Muscle of leg (tissue), 11 donors: ENCODE results near the gene AGBL1. TPM values are rescaled to one million over a fixed set of nuclear protein-coding genes. Genes with fewer than 3 reads are reported as not detected.

Experiments used
- DNase-seq: peaks from one replicate; pipeline ENCODE4 v3.0.0; 2013
- H3K27ac ChIP-seq: one replicate; pipeline ENCODE4 v1.5.1; 2013; ENCODE audit warnings: mild to moderate bottlenecking, low read length, control low read depth
- H3K27me3 ChIP-seq: one replicate; pipeline ENCODE4 v1.6.1; 2013; ENCODE audit warnings: low read length; ENCODE audit not compliant: control insufficient read depth, insufficient read depth
- H3K36me3 ChIP-seq: one replicate; pipeline ENCODE4 v1.6.1; 2013; ENCODE audit warnings: low read length; ENCODE audit not compliant: control insufficient read depth, insufficient read depth
- H3K4me1 ChIP-seq: one replicate; pipeline ENCODE4 v1.6.1; 2013; ENCODE audit warnings: low read length; ENCODE audit not compliant: control insufficient read depth, insufficient read depth
- H3K4me3 ChIP-seq: one replicate; pipeline ENCODE4 v1.5.1; 2013; ENCODE audit warnings: low read length, control low read depth
- H3K9me3 ChIP-seq: replicated peaks from 2 replicates; pipeline ENCODE4 v1.6.1; 2013; ENCODE audit warnings: low read depth, low read length; ENCODE audit not compliant: control insufficient read depth
- WGBS: methylation state at CpG from one replicate; pipeline ENCODE4 v1.1.5; 2013; ENCODE audit warnings: missing lambda C conversion rate; ENCODE audit not compliant: insufficient coverage; 5-methylcytosine and 5-hydroxymethylcytosine counted together
- polyA plus RNA-seq, 8 donors: library from polyadenylated mRNA; unstranded; fragments of 120-200 nt; gene quantifications; one replicate each; pipeline versions ENCODE4 v1.2.1 to v1.2.3, GENCODE V29; 2013; ENCODE audit warnings: inconsistent platforms in 1 of 8, low replicate concordance in 1 of 8; ENCODE audit not compliant: insufficient read length in 8 of 8, insufficient read depth in 1 of 8
- total RNA-seq: library from RNA; stranded (reverse); fragments of 120-200 nt; gene quantifications from one replicate; pipeline ENCODE4 v1.2.4, GENCODE V29; 2013

Gene AGBL1
- total and polyA plus RNA-seq, 9 donors, result 6.0 to 18.1 (median 7.9) TPM

DNA sequence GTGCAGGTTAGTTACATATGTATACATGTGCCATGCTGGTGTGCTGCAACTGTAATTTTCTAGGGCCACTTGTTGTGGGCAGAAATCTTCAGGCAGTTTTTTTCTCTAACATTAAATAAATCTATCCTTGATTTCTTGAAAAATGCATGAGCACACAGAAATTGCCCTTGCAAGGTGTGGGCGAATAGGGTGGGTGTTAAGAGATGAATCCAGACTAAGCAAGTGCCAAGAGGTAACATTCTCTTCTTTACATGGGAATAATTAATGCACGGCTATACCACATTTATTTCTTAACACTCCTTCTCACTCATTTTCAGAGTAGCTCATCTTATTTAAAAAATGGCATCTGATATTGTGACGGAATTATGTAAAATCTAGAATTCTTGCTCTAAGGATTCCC lies 719.6 kb downstream of the AGBL1 start:
- Histone ChIP-seq H3K4me1 (no peaks in the 10 kb centered on the region), H3K4me3 (no peak overlapping the region)
- no CpG with 5 or more reads among the region's 3 CpGs for WGBS

GRCh38 chr15:86802244-86802643 lies 722.6 kb downstream of the AGBL1 start:
- H3K4me1 ChIP-seq, result no peaks in the 10 kb centered on the region
- no peaks in the 10 kb centered on the region for H3K9me3 ChIP-seq
- no peak overlapping the region for H3K4me3 ChIP-seq
- no peak overlapping the region for H3K27ac ChIP-seq
- no CpG with 5 or more reads among the region's 3 CpGs for WGBS
- no peaks in the 10 kb centered on the region for H3K36me3 ChIP-seq
- no peaks in the 10 kb centered on the region for H3K27me3 ChIP-seq
- DNase-seq, result no peak

More for the DNA sequence above, 719.6 kb downstream of the AGBL1 start:
- no peak for DNase-seq
- H3K9me3 ChIP-seq, result no peaks in the 10 kb centered on the region
- H3K27me3 ChIP-seq, result no peaks in the 10 kb centered on the region
- no peaks in the 10 kb centered on the region for H3K36me3 ChIP-seq
- H3K27ac ChIP-seq, result no peak overlapping the region

DNA sequence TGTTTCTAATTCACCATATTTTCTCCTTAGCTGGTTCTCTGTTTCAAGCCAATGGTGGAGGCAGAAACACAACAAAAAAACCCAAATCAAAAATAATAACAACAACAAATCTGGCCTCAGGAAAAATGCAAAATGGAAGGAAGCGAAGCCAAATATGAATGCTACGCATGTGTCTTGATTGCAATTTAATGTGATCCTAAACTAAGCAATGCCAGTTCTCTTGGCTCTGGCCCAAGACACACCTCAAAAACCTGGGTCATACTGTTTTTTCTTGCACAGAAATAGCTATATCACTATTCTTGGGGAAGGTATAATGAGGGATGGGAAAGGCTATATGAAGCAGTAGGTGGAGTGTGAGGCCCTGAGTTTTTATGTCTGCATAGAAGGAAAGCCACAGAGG lies 724.7 kb downstream of the AGBL1 start:
- no peak for DNase-seq
- Histone ChIP-seq H3K4me1 (no peaks in the 10 kb centered on the region), H3K27me3 (no peaks in the 10 kb centered on the region), H3K27ac (no peak overlapping the region), H3K36me3 (no peaks in the 10 kb centered on the region), H3K9me3 (no peaks in the 10 kb centered on the region), H3K4me3 (no peak overlapping the region)
- WGBS, result no CpG with 5 or more reads among the region's 2 CpGs

DNA sequence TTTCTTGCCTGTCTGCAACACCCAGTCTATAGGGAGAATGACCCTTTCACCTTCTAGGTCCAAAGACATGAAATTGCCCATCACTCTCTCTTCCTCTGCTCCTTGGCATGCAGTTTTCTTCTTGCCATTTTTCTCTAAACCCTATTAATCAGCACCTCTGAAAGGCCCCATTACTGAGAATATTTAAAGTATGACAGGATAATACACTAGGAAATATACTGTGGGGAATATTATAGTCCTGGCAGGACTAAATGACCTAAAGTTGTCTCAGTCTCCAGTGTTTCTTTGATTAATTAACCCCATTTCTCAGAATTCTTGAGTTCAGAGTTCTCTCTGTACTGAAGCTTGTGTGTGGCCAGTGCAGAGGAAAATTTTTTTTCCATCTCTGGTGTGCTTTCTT lies 730.7 kb downstream of the AGBL1 start:
- H3K4me3 ChIP-seq, result no peak overlapping the region
- no peak for DNase-seq
- H3K36me3 ChIP-seq, result no peaks in the 10 kb centered on the region
- H3K27me3 ChIP-seq, result no peaks in the 10 kb centered on the region
- H3K4me1 ChIP-seq, result no peaks in the 10 kb centered on the region
- H3K27ac ChIP-seq, result no peak overlapping the region
- no peaks in the 10 kb centered on the region for H3K9me3 ChIP-seq

DNA sequence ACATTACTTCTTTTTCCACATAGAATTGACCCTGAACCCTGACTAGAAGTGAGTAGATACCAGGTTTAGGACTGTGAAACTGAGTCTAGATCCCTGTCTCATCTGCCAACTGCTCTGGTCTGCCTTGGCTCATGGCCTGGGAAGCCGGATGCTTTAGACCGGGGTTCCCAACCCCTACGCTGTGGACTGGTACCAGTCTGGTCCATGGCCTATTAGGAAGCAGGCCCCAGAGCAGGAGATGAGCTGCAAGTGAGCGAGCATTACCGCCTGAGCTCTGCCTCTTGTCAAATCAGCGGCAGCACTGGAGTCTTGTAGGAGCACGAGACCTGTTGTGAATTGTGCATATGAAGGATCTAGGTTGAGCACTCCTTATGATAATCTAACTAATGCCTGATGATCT lies 734.2 kb downstream of the AGBL1 start:
- Histone ChIP-seq H3K27ac (no peak overlapping the region), H3K27me3 (no peaks in the 10 kb centered on the region), H3K4me3 (no peak overlapping the region), H3K4me1 (no peaks in the 10 kb centered on the region), H3K9me3 (no peaks in the 10 kb centered on the region), H3K36me3 (no peaks in the 10 kb centered on the region)
- no peak for DNase-seq
- WGBS, result 91% methylated on average over 5 of the region's 7 CpGs

- no peak overlapping the region for H3K4me3 ChIP-seq
- no peak for DNase-seq
- no peak overlapping the region for H3K27ac ChIP-seq
- no peaks in the 10 kb centered on the region for H3K36me3 ChIP-seq
- H3K4me1 ChIP-seq, result no peaks in the 10 kb centered on the region
- H3K9me3 ChIP-seq, result peaks cover 3% of the 10 kb centered on the region
- WGBS, result no CpG with 5 or more reads among the region's 1 CpG
- no peaks in the 10 kb centered on the region for H3K27me3 ChIP-seq
Observed at GRCh38 chr15:86829245-86829644, 749.6 kb downstream of the AGBL1 start.

GRCh38 chr15:86830304-86830703 lies 750.6 kb downstream of the AGBL1 start:
- no CpG with 5 or more reads among the region's 1 CpG for WGBS
- H3K36me3 ChIP-seq, result no peaks in the 10 kb centered on the region
- no peaks in the 10 kb centered on the region for H3K4me1 ChIP-seq
- H3K27me3 ChIP-seq, result no peaks in the 10 kb centered on the region
- no peak for DNase-seq
- no peak overlapping the region for H3K4me3 ChIP-seq
- no peaks in the 10 kb centered on the region for H3K9me3 ChIP-seq
- no peak overlapping the region for H3K27ac ChIP-seq

DNA sequence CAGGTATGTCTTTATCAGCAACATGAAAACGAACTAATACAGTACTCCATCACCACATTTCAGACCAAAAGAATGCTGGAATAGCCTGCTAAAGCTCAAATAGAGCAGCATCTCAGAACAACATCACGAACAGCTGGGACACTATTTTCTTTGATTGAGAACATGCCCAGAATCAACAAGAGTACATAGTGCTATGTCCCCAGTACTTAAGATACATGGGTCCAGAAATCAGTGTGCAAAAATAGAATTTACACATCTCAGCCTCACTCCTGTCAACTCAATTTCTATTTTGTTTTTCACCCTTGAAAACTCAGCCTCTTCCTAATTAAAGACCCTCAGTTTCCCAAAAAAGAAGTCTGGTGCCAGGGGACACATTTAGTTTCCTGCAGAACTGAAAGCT lies 753.9 kb downstream of the AGBL1 start:
- Histone ChIP-seq H3K27ac (no peak overlapping the region), H3K4me3 (no peak overlapping the region), H3K4me1 (no peaks in the 10 kb centered on the region), H3K36me3 (no peaks in the 10 kb centered on the region), H3K27me3 (no peaks in the 10 kb centered on the region), H3K9me3 (no peaks in the 10 kb centered on the region)
- WGBS, result 71% methylated on average over 2 of the region's 2 CpGs
- no peak for DNase-seq

DNA sequence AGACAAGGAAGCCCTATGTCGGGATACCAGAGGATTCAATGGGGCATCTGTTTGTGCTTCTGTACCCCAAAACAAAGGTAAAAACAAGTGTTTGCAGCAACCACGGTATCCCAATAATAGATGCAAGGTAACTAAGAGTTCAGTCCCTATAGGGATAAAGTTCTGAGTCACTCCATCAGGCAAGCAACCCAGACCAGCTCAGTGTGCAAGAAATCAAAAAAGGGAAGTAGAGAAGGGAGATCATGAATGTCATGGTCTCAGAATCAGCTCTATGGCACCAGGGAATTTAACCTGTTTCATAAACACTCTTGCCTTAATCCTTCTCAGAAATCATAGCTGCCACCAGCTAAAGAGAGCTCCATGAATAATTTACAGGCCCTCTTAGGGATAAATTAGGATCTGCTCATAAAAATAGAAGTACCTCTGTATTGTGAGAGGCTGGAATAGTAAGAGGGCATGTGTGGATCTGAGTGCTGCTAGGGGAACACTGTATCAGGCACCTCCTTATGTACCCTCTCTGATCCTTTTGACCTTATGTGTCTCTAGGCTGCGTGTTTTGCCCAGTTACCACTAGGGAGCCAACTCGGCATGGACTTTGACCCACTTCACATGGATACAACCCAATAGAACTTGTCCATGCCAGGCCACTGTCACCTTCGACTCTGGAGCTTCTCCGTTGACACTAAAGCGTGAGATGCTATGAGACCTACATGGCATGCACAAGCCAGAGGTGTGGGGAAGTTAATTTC lies 754.6 kb downstream of the AGBL1 start:
- Histone ChIP-seq H3K4me3 (no peak overlapping the region), H3K27ac (no peak overlapping the region)

DNA sequence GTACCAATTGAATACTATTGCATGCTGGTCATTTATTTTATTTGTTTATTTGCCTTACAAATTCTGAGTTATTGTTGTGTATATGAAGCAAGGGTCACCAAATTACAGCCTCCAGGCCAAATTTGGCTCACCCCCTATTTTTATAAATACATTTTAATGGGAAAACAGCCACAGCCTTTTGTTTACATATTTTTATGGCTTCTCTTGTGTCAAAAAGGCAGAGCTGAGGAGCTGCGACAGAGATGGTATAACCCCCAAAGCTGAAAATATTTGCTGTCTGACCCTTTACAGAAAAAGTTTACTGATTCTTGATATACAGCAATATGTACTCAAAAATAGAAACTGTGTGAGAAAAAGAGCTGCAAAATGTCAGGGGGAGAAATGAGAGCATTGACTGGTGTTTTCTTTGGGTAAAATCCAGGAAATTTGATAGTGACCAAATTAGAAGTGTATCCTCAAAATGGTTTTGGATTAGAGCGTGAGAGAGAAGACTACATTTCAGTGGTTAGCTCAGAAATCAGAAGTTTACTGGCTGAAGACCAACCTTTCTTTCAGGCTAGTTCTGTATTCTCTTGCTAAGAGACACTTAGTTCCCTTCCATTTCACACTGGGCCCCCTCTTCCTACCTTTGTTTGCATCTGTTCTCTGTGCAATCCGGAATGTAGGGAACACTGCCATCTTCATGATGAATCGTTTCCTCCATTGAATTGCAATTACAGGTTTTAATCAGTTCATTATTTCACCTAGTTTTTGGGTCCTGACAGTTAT lies 757.8 kb downstream of the AGBL1 start:
- DNase-seq, result peak; percentile 89
- no peaks in the 10 kb centered on the region for H3K4me1 ChIP-seq

More for the DNA sequence above, 754.6 kb downstream of the AGBL1 start:
- Histone ChIP-seq H3K36me3 (no peaks in the 10 kb centered on the region), H3K4me1 (no peaks in the 10 kb centered on the region), H3K27me3 (no peaks in the 10 kb centered on the region), H3K9me3 (no peaks in the 10 kb centered on the region)
- 63% methylated on average over 2 of the region's 7 CpGs for WGBS
- DNase-seq, result no peak

More for the DNA sequence above, 757.8 kb downstream of the AGBL1 start:
- Histone ChIP-seq H3K27ac (peak overlapping the region; percentile 32), H3K9me3 (no peaks in the 10 kb centered on the region), H3K4me3 (no peak overlapping the region), H3K36me3 (no peaks in the 10 kb centered on the region), H3K27me3 (no peaks in the 10 kb centered on the region)
- 20% methylated on average over 2 of the region's 4 CpGs for WGBS
